Retinal pigment epithelial cell (primary cell): Measurements from ENCODE around the gene KIF5A.
A peak's percentile ranks its signal among the peaks of the same experiment; 100 is the strongest.

Experiments used
- DNase-seq: peaks from one replicate; pipeline ENCODE4 v3.0.0-alpha.2; 2010; ENCODE audit warnings: low read depth
- H3K4me3 ChIP-seq: 2 replicates; pipeline ENCODE4 v1.5.1; 2011; ENCODE audit warnings: mild to moderate bottlenecking, low read length, control low read depth, moderate library complexity
- TF ChIP-seq, protein P1 (sequence below): conservative IDR thresholded peaks from 2 replicates; pipeline ENCODE4 v1.5.1; 2011; ENCODE audit warnings: low read depth, low read length, control low read depth, inconsistent platforms

Gene KIF5A

DNA sequence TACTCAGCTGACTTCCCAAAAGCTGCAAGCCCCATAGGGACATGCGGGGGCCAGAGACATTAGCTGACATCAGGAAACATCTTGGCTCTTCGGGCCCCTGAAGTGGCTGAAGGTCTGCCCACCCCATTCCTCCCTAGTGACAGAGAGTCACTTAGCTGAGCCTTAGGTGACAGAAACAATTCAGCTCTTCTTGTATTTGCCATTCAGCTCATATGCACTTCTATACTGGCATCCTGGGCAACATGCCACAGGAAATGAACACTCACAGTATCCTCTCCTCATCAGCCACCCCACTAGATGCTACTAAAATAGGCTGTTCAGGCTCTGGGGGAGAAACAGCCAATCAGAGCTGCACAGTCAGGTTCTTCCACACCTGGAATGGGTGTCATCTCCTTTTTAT, 6.3 kb upstream of the KIF5A start:
- H3K4me3 ChIP-seq = no peak overlapping the region
- TF ChIP-seq, protein P1, sequence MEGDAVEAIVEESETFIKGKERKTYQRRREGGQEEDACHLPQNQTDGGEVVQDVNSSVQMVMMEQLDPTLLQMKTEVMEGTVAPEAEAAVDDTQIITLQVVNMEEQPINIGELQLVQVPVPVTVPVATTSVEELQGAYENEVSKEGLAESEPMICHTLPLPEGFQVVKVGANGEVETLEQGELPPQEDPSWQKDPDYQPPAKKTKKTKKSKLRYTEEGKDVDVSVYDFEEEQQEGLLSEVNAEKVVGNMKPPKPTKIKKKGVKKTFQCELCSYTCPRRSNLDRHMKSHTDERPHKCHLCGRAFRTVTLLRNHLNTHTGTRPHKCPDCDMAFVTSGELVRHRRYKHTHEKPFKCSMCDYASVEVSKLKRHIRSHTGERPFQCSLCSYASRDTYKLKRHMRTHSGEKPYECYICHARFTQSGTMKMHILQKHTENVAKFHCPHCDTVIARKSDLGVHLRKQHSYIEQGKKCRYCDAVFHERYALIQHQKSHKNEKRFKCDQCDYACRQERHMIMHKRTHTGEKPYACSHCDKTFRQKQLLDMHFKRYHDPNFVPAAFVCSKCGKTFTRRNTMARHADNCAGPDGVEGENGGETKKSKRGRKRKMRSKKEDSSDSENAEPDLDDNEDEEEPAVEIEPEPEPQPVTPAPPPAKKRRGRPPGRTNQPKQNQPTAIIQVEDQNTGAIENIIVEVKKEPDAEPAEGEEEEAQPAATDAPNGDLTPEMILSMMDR = no peak
- DNase-seq = no peak

DNA sequence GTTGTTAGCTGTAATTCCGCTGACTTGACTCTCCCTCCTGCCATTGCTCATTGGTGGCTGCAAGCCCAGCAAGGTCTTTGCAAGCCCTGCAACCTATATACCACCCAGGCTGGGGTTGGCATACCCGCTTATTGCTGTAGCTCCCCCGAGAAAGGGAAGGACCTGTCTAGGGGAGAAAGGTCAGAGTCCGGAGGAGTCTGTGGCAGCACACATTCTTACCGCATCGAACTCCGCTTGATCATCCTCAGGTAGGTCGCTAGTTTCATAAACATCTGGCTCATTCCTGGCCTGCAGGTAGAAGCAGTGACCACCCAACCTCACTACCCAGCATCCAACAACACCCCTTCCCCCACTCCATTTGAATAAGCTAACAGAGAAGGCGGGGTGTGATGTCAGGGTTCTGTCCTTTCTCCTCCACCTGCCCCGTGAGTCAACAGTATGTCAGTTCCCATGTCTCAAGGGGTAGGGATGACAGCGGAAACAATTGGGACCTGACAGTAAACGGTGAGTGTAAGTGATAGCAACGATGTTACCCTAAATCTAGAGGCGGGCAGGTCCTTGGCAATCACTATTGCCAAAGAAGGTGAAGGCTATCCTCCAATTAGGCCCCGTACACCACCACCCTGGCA, 3.9 kb upstream of the KIF5A start:
- TF ChIP-seq, protein P1 = no peak
- no peak for DNase-seq
- H3K4me3 ChIP-seq = peak overlapping the region; percentile 94

- TF ChIP-seq, protein P1 = no peak
- H3K4me3 ChIP-seq = peak within 1 kb of the TSS; percentile 94
- peak; percentile 89 for DNase-seq
Measured at GRCh38 chr12:57546438-57547287, 3.2 kb upstream of the KIF5A start, which contains the start of gene DCTN2. TSS of gene DCTN2 (minus strand) at chr12:57547192. CDS start at chr12:57547063, 129 bp downstream.

GRCh38 chr12:57547288-57548012, 2.4 kb upstream of the KIF5A start:
- no peak for DNase-seq
- TF ChIP-seq, protein P1 = no peak
- peak overlapping the region; percentile 94 for H3K4me3 ChIP-seq

- TF ChIP-seq, protein P1 = no peak
- H3K4me3 ChIP-seq = no peak overlapping the region
- no peak for DNase-seq
Measured at GRCh38 chr12:57548013-57548315, 1.9 kb upstream of the KIF5A start.

- no peak for DNase-seq
- TF ChIP-seq, protein P1 = no peak
Measured at GRCh38 chr12:57548488-57548887, 1.4 kb upstream of the KIF5A start.

More at GRCh38 chr12:57548488-57548887, 1.4 kb upstream of the KIF5A start:
- no peak overlapping the region for H3K4me3 ChIP-seq
